IgD-negative memory B cell (primary cell): ENCODE data around the gene ZNF684. TPM values are rescaled to one million over a fixed set of nuclear protein-coding genes. Genes with fewer than 3 reads are reported as not detected.
A peak's percentile ranks its signal among the peaks of the same experiment; 100 is the strongest.
"Not testable (repeated sequence)": the region's sequence is repeated elsewhere in the genome, so short reads cannot be mapped to it uniquely, and the experiment has no call there.

Source experiments
- H3K27ac Mint-ChIP-seq, 3 donors: one replicate each; pipeline ENCODE4 v1.8.0; 2020 to 2022; ENCODE audit warnings: mild to moderate bottlenecking in 3 of 3, mixed read lengths in 3 of 3, moderate library complexity in 1 of 3
- H3K27me3 Mint-ChIP-seq: one replicate; pipeline ENCODE4 v1.8.0; 2021; ENCODE audit warnings: mixed read lengths
- H3K36me3 Mint-ChIP-seq: one replicate; pipeline ENCODE4 v1.8.0; 2020; ENCODE audit warnings: mild to moderate bottlenecking, mixed read lengths
- H3K4me1 Mint-ChIP-seq, 3 donors: one replicate each; pipeline ENCODE4 v1.8.0; 2020 to 2022; ENCODE audit warnings: mixed read lengths in 3 of 3, mild to moderate bottlenecking in 1 of 3
- H3K4me3 Mint-ChIP-seq, 4 donors: one replicate each; pipeline ENCODE4 v1.8.0; 2020 to 2022; ENCODE audit warnings: mild to moderate bottlenecking in 4 of 4, mixed read lengths in 4 of 4, moderate library complexity in 3 of 4
- H3K9me3 Mint-ChIP-seq, 3 donors: one replicate each; pipeline ENCODE4 v1.8.0; 2020 to 2021; ENCODE audit warnings: mixed read lengths in 3 of 3, mild to moderate bottlenecking in 1 of 3
- polyA plus RNA-seq: library from polyadenylated mRNA; unstranded; fragments of 300-500 nt; fragmentation: Illumina TruSeq; gene quantifications from one replicate; pipeline ENCODE4 v1.2.3, GENCODE V29; 2021

The ZNF684 gene
- polyA plus RNA-seq, 1 donor from 2014 or later: 4.5 TPM

GRCh38 chr1:40554807-40555206 lies 23.4 kb downstream of the ZNF684 start:
- not testable (repeated sequence) for H3K4me1 Mint-ChIP-seq, H3K4me3 Mint-ChIP-seq, H3K36me3 Mint-ChIP-seq, H3K9me3 Mint-ChIP-seq, H3K27me3 Mint-ChIP-seq, H3K27ac Mint-ChIP-seq

GRCh38 chr1:40556121-40556520 lies 24.7 kb downstream of the ZNF684 start:
- Mint-ChIP-seq H3K27ac (no peak overlapping the region), H3K36me3 (no peaks in the 10 kb centered on the region), H3K9me3 (no peaks in the 10 kb centered on the region), H3K27me3 (peaks cover 3% of the 10 kb centered on the region), H3K4me3 (no peak overlapping the region), H3K4me1 (peaks cover 0 to 1% (median 0%) of the 10 kb centered on the region in 3 donors)

GRCh38 chr1:40558241-40558640 lies 26.8 kb downstream of the ZNF684 start:
- H3K9me3 Mint-ChIP-seq: not testable (repeated sequence)

GRCh38 chr1:40562185-40562584 lies 30.7 kb downstream of the ZNF684 start:
- peaks cover 8% of the 10 kb centered on the region for H3K27me3 Mint-ChIP-seq
- no peak overlapping the region for H3K27ac Mint-ChIP-seq
- peaks cover 0 to 7% (median 2%) of the 10 kb centered on the region in 3 donors for H3K9me3 Mint-ChIP-seq
- no peaks in the 10 kb centered on the region for H3K4me1 Mint-ChIP-seq
- no peak overlapping the region for H3K4me3 Mint-ChIP-seq
- H3K36me3 Mint-ChIP-seq: peaks cover 4% of the 10 kb centered on the region

More at GRCh38 chr1:40558241-40558640, 26.8 kb downstream of the ZNF684 start:
- not testable (repeated sequence) for H3K27me3 Mint-ChIP-seq, H3K27ac Mint-ChIP-seq, H3K4me1 Mint-ChIP-seq, H3K4me3 Mint-ChIP-seq, H3K36me3 Mint-ChIP-seq

GRCh38 chr1:40563266-40563665 lies 31.8 kb downstream of the ZNF684 start:
- Mint-ChIP-seq H3K4me3 (no peak overlapping the region), H3K27ac (no peak overlapping the region), H3K9me3 (peaks cover 0 to 7% (median 2%) of the 10 kb centered on the region in 3 donors), H3K27me3 (peaks cover 8% of the 10 kb centered on the region), H3K36me3 (peaks cover 4% of the 10 kb centered on the region), H3K4me1 (no peaks in the 10 kb centered on the region)

GRCh38 chr1:40564506-40564905 lies 33.1 kb downstream of the ZNF684 start:
- Mint-ChIP-seq H3K9me3 (peaks cover 0 to 7% (median 2%) of the 10 kb centered on the region in 3 donors), H3K36me3 (peaks cover 4% of the 10 kb centered on the region), H3K27me3 (peaks cover 8% of the 10 kb centered on the region), H3K4me1 (no peaks in the 10 kb centered on the region), H3K27ac (no peak overlapping the region), H3K4me3 (no peak overlapping the region)

GRCh38 chr1:40564913-40565312 lies 33.5 kb downstream of the ZNF684 start:
- Mint-ChIP-seq H3K27ac (no peak overlapping the region), H3K9me3 (peaks cover 0 to 7% (median 2%) of the 10 kb centered on the region in 3 donors), H3K4me1 (no peaks in the 10 kb centered on the region), H3K27me3 (peaks cover 5% of the 10 kb centered on the region), H3K4me3 (no peak overlapping the region), H3K36me3 (peaks cover 4% of the 10 kb centered on the region)

GRCh38 chr1:40567825-40568224 lies 36.4 kb downstream of the ZNF684 start:
- Mint-ChIP-seq H3K27ac (no peak overlapping the region), H3K9me3 (peaks cover 0 to 10% (median 2%) of the 10 kb centered on the region in 3 donors), H3K27me3 (peaks cover 14% of the 10 kb centered on the region), H3K4me3 (no peak overlapping the region), H3K36me3 (peaks cover 4% of the 10 kb centered on the region), H3K4me1 (no peaks in the 10 kb centered on the region)

GRCh38 chr1:40574805-40575204 lies 43.4 kb downstream of the ZNF684 start:
- H3K27ac Mint-ChIP-seq, H3K36me3 Mint-ChIP-seq, H3K9me3 Mint-ChIP-seq, H3K4me1 Mint-ChIP-seq: not testable (repeated sequence)
- Mint-ChIP-seq H3K27me3 (peaks cover 20% of the 10 kb centered on the region), H3K4me3 (peak overlapping the region in 1 of 4 donors; percentile 12)

GRCh38 chr1:40575336-40575735 lies 43.9 kb downstream of the ZNF684 start:
- H3K9me3 Mint-ChIP-seq: peaks cover 2 to 7% (median 4%) of the 10 kb centered on the region in 3 donors

GRCh38 chr1:40582116-40582515 lies 50.7 kb downstream of the ZNF684 start:
- no peak overlapping the region for H3K27ac Mint-ChIP-seq
- no peak overlapping the region for H3K4me3 Mint-ChIP-seq
- H3K9me3 Mint-ChIP-seq: peaks cover under 1 to 2% (median 2%) of the 10 kb centered on the region in 3 donors
- H3K27me3 Mint-ChIP-seq: peaks cover 7% of the 10 kb centered on the region
- peaks cover 1% of the 10 kb centered on the region for H3K36me3 Mint-ChIP-seq
- H3K4me1 Mint-ChIP-seq: peaks cover 0 to 2% (median 0%) of the 10 kb centered on the region in 3 donors

More at GRCh38 chr1:40575336-40575735, 43.9 kb downstream of the ZNF684 start:
- peaks cover 1% of the 10 kb centered on the region for H3K36me3 Mint-ChIP-seq
- no peak overlapping the region for H3K4me3 Mint-ChIP-seq
- H3K27me3 Mint-ChIP-seq: peaks cover 20% of the 10 kb centered on the region
- H3K4me1 Mint-ChIP-seq: peaks cover 0 to 3% (median 0%) of the 10 kb centered on the region in 3 donors
- no peak overlapping the region for H3K27ac Mint-ChIP-seq

- Mint-ChIP-seq H3K36me3 (no peaks in the 10 kb centered on the region), H3K27ac (no peak overlapping the region), H3K9me3 (no peaks in the 10 kb centered on the region), H3K4me1 (peaks cover 0 to 2% (median 0%) of the 10 kb centered on the region in 3 donors), H3K27me3 (no peaks in the 10 kb centered on the region), H3K4me3 (no peak overlapping the region)
These were observed 52.5 kb downstream of the ZNF684 start for GRCh38 chr1:40583980-40584379.

- Mint-ChIP-seq H3K4me3 (no peak overlapping the region), H3K36me3 (no peaks in the 10 kb centered on the region), H3K27ac (no peak overlapping the region), H3K27me3 (peaks cover 5% of the 10 kb centered on the region), H3K4me1 (peaks cover 0 to 3% (median 0%) of the 10 kb centered on the region in 3 donors), H3K9me3 (no peaks in the 10 kb centered on the region)
These were observed 57.1 kb downstream of the ZNF684 start for GRCh38 chr1:40588586-40588985.

- H3K36me3 Mint-ChIP-seq: no peaks in the 10 kb centered on the region
- H3K4me1 Mint-ChIP-seq: peaks cover 0 to 3% (median 0%) of the 10 kb centered on the region in 3 donors
- no peak overlapping the region for H3K27ac Mint-ChIP-seq
- H3K9me3 Mint-ChIP-seq: no peaks in the 10 kb centered on the region
- H3K27me3 Mint-ChIP-seq: peaks cover 5% of the 10 kb centered on the region
- H3K4me3 Mint-ChIP-seq: no peak overlapping the region
These were observed 60.8 kb downstream of the ZNF684 start for GRCh38 chr1:40592107-40592803.

GRCh38 chr1:40593449-40594186 lies 62.2 kb downstream of the ZNF684 start:
- no peaks in the 10 kb centered on the region for H3K9me3 Mint-ChIP-seq
- peaks cover 0 to 4% (median under 1%) of the 10 kb centered on the region in 3 donors for H3K4me1 Mint-ChIP-seq
- H3K27me3 Mint-ChIP-seq: peaks cover 6% of the 10 kb centered on the region
- H3K27ac Mint-ChIP-seq: no peak overlapping the region
- no peak overlapping the region for H3K4me3 Mint-ChIP-seq
- no peaks in the 10 kb centered on the region for H3K36me3 Mint-ChIP-seq

GRCh38 chr1:40594187-40594531 lies 62.7 kb downstream of the ZNF684 start:
- no peaks in the 10 kb centered on the region for H3K9me3 Mint-ChIP-seq

More at GRCh38 chr1:40594187-40594531, 62.7 kb downstream of the ZNF684 start:
- Mint-ChIP-seq H3K27ac (no peak overlapping the region), H3K27me3 (peaks cover 9% of the 10 kb centered on the region), H3K36me3 (no peaks in the 10 kb centered on the region), H3K4me1 (peaks cover 0 to 6% (median 1%) of the 10 kb centered on the region in 3 donors), H3K4me3 (no peak overlapping the region)
